NCI-H1930 (cell line): Measurements from ENCODE around the gene EPB41L2.
"Not testable (repeated sequence)": the region's sequence is repeated elsewhere in the genome, so short reads cannot be mapped to it uniquely, and the experiment has no call there.

Source experiments
- DNase-seq, 2 experiments: peaks; one replicate each; lab custom pipeline; 2025; lab: John Stamatoyannopoulos, UW

Gene EPB41L2

DNA sequence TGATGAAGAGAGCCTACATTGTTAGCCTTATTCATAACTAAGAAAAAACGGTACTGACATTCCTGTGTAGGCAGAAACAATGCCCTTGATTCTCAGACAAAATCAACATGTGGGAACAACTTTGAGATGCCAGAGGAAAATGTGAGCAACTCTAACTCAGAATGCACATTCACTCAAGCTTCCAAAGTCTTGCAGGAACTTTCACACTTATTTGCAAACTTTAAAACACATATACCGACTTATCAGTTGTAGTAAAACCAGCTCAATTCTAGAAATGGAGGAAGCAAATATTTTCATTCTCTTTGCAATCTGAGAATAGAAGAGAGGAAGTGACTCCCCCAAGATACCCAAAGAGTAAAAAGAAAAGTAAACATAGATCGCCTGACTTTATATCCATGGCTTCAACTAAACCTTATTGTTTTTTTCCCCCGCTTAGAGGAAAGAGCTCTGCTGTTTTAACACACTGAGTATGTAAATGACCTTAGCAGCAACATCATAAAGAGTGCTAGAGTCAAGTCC lies 117.6 kb downstream of the EPB41L2 start:
- no peak for DNase-seq

DNA sequence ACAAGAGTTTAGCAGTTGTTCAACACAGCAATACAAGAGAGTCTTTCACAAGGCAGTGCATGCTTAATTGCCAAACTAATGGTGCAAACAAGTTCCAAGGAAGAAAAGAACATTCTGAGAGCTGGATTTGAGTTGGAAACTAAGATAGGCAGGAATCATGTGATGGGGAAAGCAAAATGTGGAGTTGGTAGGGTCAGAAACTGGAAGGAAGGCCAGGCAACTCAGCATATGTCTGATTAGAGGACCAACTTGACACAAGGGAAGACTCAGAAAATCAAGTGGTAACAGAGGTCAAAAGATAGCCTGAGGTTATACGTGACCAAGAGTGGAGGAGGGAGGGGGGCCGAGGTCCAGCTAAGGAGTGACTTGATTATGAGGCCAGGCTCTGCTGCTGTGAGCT lies 118.6 kb downstream of the EPB41L2 start:
- DNase-seq = no peak

- DNase-seq = no peak
These were observed 119.3 kb downstream of the EPB41L2 start for GRCh38 chr6:130943738-130944137.

DNA sequence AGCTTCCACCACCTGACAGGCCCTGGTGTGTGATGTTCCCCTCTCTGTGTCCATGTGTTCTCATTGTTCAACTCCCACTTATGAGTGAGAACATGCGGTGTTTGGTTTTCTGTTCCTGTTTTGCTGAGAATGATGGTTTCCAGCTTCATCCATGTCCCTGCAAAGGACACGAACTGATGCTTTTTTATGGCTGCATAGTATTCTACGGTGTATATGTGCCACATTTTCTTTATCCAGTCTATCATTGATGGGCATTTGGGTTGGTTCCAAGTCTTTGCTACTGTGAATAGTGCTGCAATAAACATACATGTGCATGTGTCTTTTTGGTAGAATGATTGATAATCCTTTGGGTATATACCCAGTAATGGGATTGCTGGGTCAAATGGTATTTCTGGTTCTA lies 120.3 kb downstream of the EPB41L2 start:
- not testable (repeated sequence) for DNase-seq

DNA sequence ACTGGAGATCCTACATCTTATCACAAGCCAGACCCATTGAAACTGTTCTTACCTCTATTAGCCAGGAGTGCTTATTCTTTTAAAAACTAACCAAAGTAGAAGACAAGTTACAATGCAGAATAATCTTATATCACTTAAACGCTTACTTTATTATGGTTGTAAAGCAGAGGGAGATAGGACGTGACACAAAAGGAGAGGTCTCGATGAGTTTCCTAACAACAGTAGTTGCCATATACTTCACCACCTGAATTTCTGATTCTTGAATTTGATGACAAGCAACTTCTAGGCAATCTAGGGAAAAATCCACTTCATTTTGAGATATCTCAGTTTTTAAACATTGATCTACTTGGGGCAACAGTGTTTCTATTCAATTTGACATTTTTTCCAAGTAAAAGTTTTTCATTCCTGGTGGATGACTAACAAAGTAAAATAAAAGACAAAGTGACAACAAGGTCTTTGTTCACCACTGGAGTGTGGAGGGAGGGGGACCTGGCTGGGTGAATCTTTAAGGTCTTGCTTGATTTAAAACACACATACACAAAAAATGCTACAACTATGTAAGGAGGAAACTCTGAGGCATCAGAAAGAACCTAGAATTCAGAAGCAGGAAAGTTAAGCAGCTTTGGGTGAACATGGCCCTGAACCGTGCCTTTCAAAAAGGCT lies 125.0 kb downstream of the EPB41L2 start:
- no peak for DNase-seq

GRCh38 chr6:130936933-130937332 lies 126.1 kb downstream of the EPB41L2 start:
- DNase-seq = no peak

- no peak for DNase-seq
These were observed 127.1 kb downstream of the EPB41L2 start for GRCh38 chr6:130935978-130936377.

- DNase-seq = no peak
These were observed 128.0 kb downstream of the EPB41L2 start for GRCh38 chr6:130934848-130935585.

GRCh38 chr6:130933712-130934200 lies 129.3 kb downstream of the EPB41L2 start:
- DNase-seq = no peak

DNA sequence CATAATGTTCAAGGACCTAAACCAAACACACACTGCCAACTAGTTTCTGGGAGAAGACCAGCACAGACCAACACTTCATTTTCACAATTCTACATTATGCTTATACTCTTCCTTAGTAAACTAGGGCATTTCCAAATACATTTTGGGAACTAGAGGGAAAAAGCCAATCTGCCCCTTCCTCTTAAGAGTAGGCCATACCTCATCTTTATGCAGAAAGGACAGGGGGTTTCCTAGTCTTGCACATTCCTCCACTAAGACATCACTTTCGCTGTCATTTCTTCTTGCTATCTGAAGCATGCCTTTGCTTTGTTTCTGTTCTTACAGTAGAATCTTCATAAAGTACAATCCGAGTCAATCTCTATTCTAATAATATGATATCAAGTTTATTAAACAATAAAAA lies 130.1 kb downstream of the EPB41L2 start:
- DNase-seq = no peak

DNA sequence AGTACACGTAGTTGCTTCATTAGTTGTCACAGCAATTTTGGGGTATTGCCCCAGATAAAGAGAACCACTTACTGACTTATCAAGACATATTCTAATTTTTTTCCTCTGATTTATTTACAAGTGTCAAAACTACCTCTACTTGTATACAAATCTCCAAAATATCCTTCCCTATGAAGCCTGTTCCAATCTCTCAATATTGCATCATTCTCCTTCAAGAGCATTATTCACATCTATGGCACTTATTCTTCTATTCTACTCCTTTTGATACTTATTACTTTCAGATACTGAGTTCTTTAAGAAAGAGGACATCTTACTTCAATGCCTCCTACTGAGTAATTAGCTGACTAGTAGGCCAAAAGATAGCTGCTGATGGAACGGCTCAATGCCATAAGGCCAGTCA lies 130.6 kb downstream of the EPB41L2 start:
- no peak for DNase-seq

GRCh38 chr6:130931683-130932082 lies 131.4 kb downstream of the EPB41L2 start:
- no peak for DNase-seq

- no peak for DNase-seq
These were observed 133.9 kb downstream of the EPB41L2 start for GRCh38 chr6:130929036-130929678.

DNA sequence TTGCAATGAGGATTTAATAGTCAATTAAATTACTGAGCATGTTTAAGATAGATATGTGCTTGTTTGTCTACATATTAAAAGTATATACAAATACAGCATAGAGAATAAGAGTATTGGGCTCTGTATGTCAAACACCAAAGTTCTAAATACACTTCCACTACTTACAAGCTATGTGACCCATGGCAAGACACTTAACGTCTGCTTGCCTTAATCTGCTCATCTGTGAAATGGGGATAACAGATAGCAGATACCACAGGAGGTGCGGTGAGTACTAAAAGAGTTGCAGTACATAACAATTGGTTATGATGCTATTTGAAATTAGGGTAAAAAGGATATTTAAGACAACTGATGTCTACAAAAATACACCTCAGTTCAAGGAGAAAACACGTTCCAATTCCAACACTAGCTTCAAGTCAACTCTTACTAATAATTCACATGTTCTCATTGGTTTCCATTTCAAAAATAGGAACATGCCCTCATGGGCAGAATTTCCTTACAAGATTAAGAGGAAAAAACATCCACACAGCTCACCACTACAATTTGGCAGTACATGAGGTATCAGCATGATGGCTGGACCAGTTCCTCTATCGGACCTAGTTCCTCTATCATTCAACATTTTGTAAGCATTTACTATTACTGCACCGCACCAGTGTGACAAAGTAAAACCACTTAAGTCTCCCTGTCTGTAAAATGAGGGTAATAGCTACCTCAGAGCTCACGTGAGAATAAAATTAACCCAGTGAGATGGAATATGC lies 134.7 kb downstream of the EPB41L2 start:
- DNase-seq = no peak

DNA sequence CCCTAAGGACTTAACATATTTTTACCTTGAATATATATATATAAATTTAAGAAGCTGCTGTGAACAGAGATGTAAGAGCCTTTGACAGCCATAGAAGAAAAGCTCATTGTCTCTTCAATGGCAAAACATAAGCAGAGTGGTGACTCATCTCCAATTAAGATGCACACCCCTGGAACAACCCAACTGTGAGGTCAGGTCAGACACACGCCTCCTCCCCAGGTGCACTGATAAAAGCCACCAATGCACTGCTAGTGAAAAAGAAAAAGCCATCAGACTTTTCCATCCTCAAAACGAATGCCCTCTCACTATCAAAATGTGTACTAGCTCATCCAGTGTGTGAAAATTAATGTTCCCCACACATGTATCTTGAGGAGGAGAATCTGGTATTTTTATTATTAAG lies 135.7 kb downstream of the EPB41L2 start:
- no peak for DNase-seq

GRCh38 chr6:130923350-130923749 lies 139.7 kb downstream of the EPB41L2 start:
- DNase-seq = no peak

DNA sequence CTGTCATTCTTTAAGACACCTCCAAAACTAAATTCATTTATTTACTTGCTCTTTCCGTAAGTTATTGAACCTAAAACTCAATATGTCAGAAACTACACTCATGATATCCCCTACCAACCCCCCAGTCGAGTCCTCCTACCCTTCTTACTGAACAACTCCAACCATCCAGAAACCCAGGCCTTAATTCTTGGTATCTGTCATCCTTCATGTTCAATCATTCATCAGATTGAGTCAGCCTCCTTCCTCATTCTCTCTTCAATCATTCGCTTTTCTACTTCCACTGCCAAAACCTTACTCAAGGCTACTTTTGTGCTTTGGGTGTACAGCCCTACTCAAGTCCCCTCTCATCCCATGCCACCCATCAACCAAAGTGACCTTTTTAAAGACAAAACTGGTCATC lies 140.1 kb downstream of the EPB41L2 start:
- no peak for DNase-seq

DNA sequence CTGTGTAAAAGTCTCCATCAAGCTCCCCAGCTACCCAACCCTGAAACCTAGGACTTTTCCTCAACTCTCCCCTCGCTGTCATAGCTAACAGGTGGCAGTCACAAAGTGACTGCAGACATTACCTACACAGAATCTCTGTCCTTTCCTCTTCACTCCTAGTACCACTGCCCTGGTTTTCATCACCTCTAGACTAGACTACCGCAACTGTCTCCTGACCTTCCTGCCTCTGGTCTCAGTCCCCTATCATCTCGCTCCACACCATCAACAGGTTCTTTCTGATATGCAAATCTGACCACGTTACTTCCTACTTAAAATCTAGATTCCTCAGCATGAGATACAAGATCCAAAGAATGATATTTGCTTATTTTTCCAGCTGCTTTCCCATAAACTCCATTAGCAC lies 142.1 kb downstream of the EPB41L2 start:
- no peak for DNase-seq

DNA sequence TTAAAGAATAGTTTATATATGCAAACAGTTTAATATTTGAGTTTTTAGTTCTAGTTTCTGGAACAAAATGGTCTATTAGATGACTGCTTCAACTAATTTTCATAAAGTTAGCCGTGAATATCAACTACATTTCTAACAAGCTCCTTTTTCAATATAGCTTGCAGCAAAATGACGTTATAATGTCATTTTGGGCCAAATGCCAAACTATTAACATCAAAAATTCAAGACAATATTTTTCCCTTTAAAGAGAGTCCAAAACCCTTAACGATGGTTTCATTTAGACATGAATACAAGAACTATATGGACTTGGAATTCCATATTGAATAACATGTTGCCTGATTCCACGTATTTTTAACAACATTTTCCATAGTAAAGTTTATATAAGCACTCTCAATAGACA lies 144.9 kb downstream of the EPB41L2 start:
- DNase-seq = no peak

DNA sequence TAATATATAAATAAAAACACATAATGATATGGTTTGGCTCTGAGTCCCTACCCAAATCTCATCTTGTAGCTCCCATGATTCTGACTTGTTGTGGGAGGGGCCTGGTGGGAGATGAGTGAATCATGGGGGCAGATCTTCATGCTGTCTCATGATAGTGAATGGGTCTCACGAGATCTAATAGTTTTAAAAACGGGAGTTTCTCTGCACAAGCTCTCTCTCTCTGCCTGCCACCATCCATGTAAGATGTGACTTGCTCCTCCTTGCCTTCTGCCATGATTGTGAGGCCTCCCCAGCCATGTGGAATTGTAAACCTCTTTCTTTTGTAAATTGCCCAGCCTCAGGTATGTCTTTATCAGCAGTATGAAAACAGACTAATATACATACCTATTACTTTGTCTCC lies 147.4 kb downstream of the EPB41L2 start:
- DNase-seq = not testable (repeated sequence)

- no peak for DNase-seq
These were observed 149.9 kb downstream of the EPB41L2 start for GRCh38 chr6:130913120-130913519.

DNA sequence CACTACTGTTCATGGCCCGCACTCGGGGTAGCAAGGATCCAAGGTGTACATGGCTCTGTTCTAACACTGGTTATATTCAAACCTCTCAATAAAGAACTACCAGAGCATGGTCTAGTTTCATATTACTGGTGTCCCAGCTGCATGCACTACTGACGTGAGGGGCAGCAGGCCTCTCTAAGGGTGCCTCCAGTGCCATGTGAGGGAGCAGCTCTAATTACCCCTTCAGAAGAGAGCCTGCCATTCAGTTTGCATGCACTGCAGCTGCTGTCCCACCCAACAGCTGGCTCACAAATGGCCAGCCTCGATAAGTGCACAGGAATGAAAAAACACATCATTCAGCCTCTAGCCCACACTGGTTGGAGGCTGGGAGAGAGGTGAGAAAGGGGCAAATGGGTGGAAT lies 150.6 kb downstream of the EPB41L2 start:
- no peak for DNase-seq
